ENCODE results near the gene IFFO2. TPM values are rescaled to one million over a fixed set of nuclear protein-coding genes. Genes with fewer than 3 reads are reported as not detected.
A peak's percentile ranks its signal among the peaks of the same experiment; 100 is the strongest.

The IFFO2 gene
- total and polyA plus RNA-seq, 4 donors: 0.88 to 7.4 (median 3.0) TPM

- TF ChIP-seq RXRA (IDR thresholded peaks at IDR 0.05): no peak
- TF ChIP-seq ATF3 (IDR thresholded peaks at IDR 0.05): no peak
Measured at GRCh38 chr1:18924221-18924691, 32.2 kb downstream of the IFFO2 start (continued).

GRCh38 chr1:18923756-18924211 is 32.7 kb downstream of the IFFO2 start:
- Histone ChIP-seq H3K4me1 (ENCODE audit: control insufficient read depth in 4 of 4, insufficient read depth in 4 of 4, low read length in 3 of 4) (peaks cover 10 to 32% (median 18%) of the 10 kb centered on the region in 4 donors), H3K9me3 (ENCODE audit: control insufficient read depth in 4 of 4, low read length in 3 of 4) (no peaks in the 10 kb centered on the region), H3K4me3 (ENCODE audit: low read depth in 1 of 3, low read length in 3 of 3) (no peak overlapping the region), H3K27ac (ENCODE audit: low read depth in 1 of 2, low read length in 2 of 2) (no peak overlapping the region), H3K9ac (ENCODE audit: low read depth in 1 of 2, low read length in 2 of 2) (no peak overlapping the region), H3K36me3 (ENCODE audit: control insufficient read depth in 4 of 4, insufficient read depth in 3 of 4, low read depth in 1 of 4, low read length in 3 of 4) (peaks cover 0 to 7% (median 3%) of the 10 kb centered on the region in 4 donors), H3K27me3 (ENCODE audit: control insufficient read depth in 4 of 4, insufficient read depth in 4 of 4, low read length in 3 of 4) (no peaks in the 10 kb centered on the region)
- no peak for DNase-seq (ENCODE audit: low spot score)
- TF ChIP-seq JUND (IDR thresholded peaks at IDR 0.05) (no peak), HNF4G (IDR thresholded peaks at IDR 0.05) (no peak), ZBTB33 (IDR thresholded peaks at IDR 0.05) (no peak), GABPA (IDR thresholded peaks at IDR 0.05 in 1 of 2, conservative IDR thresholded peaks at IDR 0.05 in 1 of 2) (no peak)
- 60% methylated on average over 14 of the region's 14 CpGs for WGBS

GRCh38 chr1:18922848-18923755 is 33.4 kb downstream of the IFFO2 start:
- Histone ChIP-seq H3K4me1 (ENCODE audit: control insufficient read depth in 4 of 4, insufficient read depth in 4 of 4, low read length in 3 of 4) (peaks cover 10 to 32% (median 18%) of the 10 kb centered on the region in 4 donors), H3K27ac (ENCODE audit: low read depth in 1 of 2, low read length in 2 of 2) (peak overlapping the region; percentile 68 to 78), H3K36me3 (ENCODE audit: control insufficient read depth in 4 of 4, insufficient read depth in 3 of 4, low read depth in 1 of 4, low read length in 3 of 4) (peaks cover 0 to 8% (median 3%) of the 10 kb centered on the region in 4 donors), H3K27me3 (ENCODE audit: control insufficient read depth in 4 of 4, insufficient read depth in 4 of 4, low read length in 3 of 4) (no peaks in the 10 kb centered on the region), H3K9me3 (ENCODE audit: control insufficient read depth in 4 of 4, low read length in 3 of 4) (no peaks in the 10 kb centered on the region), H3K4me3 (ENCODE audit: low read depth in 1 of 3, low read length in 3 of 3) (no peak overlapping the region), H3K9ac (ENCODE audit: low read depth in 1 of 2, low read length in 2 of 2) (peak overlapping the region; percentile 27 to 39)
- DNase-seq (ENCODE audit: low spot score): no peak
- 87% methylated on average over 18 of the region's 18 CpGs for WGBS
- TF ChIP-seq NR2F2 (IDR thresholded peaks at IDR 0.05) (no peak), EGR1 (IDR thresholded peaks at IDR 0.05; ENCODE audit: low read depth in 2 of 2) (no peak), SP1 (IDR thresholded peaks at IDR 0.05) (no peak), FOXA2 (IDR thresholded peaks at IDR 0.05) (no peak), ZBTB33 (IDR thresholded peaks at IDR 0.05) (no peak), HNF4G (IDR thresholded peaks at IDR 0.05) (no peak), TAF1 (conservative IDR thresholded peaks at IDR 0.05) (no peak), ATF3 (IDR thresholded peaks at IDR 0.05) (no peak), HNF4A (conservative IDR thresholded peaks at IDR 0.05) (no peak), YY1 (IDR thresholded peaks at IDR 0.05) (no peak), CTCF (IDR thresholded peaks at IDR 0.05; ENCODE audit: low read depth, low read length, missing input control) (no peak), RAD21 (IDR thresholded peaks at IDR 0.05) (no peak), JUND (IDR thresholded peaks at IDR 0.05) (no peak), REST (IDR thresholded peaks at IDR 0.05) (no peak), MAX (IDR thresholded peaks at IDR 0.05) (no peak), FOXA1 (IDR thresholded peaks at IDR 0.05) (no peak), GABPA (IDR thresholded peaks at IDR 0.05 in 1 of 2, conservative IDR thresholded peaks at IDR 0.05 in 1 of 2) (no peak), RXRA (IDR thresholded peaks at IDR 0.05) (no peak)

All from liver (tissue), 9 donors.